ENCODE data around the gene STK11.

STK11 gene

GRCh38 chr19:1226522-1227303, 21.1 kb downstream of the STK11 start:
- DNase-seq: no peak

GRCh38 chr19:1227304-1228054, 21.9 kb downstream of the STK11 start:
- DNase-seq: no peak

- no peak for DNase-seq
Measured at GRCh38 chr19:1228161-1228957, 22.8 kb downstream of the STK11 start.

- no peak for DNase-seq
Measured at GRCh38 chr19:1229056-1229923, 23.7 kb downstream of the STK11 start.

- no peak for DNase-seq
Measured at GRCh38 chr19:1229924-1230782, 24.6 kb downstream of the STK11 start.

- no peak for DNase-seq
Measured at GRCh38 chr19:1230783-1231489, 25.4 kb downstream of the STK11 start.

GRCh38 chr19:1231729-1232637, 26.4 kb downstream of the STK11 start:
- DNase-seq: no peak

- no peak for DNase-seq
Measured at GRCh38 chr19:1232652-1233072, 27.1 kb downstream of the STK11 start.

GRCh38 chr19:1233115-1233667, 27.6 kb downstream of the STK11 start:
- DNase-seq: no peak

- DNase-seq: no peak
Measured at GRCh38 chr19:1234051-1234954, 28.7 kb downstream of the STK11 start.

GRCh38 chr19:1234955-1235380, 29.4 kb downstream of the STK11 start:
- no peak for DNase-seq

- no peak for DNase-seq
Measured at GRCh38 chr19:1235625-1236538, 30.3 kb downstream of the STK11 start.

GRCh38 chr19:1236576-1236975, 31.0 kb downstream of the STK11 start:
- no peak for DNase-seq

GRCh38 chr19:1237027-1237659, 31.6 kb downstream of the STK11 start:
- DNase-seq: no peak

GRCh38 chr19:1237754-1238368, 32.3 kb downstream of the STK11 start, which contains the start of gene CBARP:
Gene CBARP, minus strand, starts transcription at chr19:1238005. Its CDS starts 1,905 bp downstream, at chr19:1236100.
- peak; percentile 45 for DNase-seq

Data from CD4-positive, alpha-beta T cell treated with Interleukin-17A for 4 hours (primary cell).